PFSK-1 (cell line): Measurements from ENCODE around the gene USP24.

Experiments
- POLR2AphosphoS5 ChIP-seq: IDR thresholded peaks from 2 replicates; pipeline ENCODE4 v1.6.1; 2012; ENCODE audit warnings: low read depth, mild to moderate bottlenecking, control low read depth, low read length, moderate library complexity
- SIN3A ChIP-seq: IDR thresholded peaks from 2 replicates; pipeline ENCODE4 v1.6.1; 2012; ENCODE audit warnings: mild to moderate bottlenecking, low read length, moderate library complexity, borderline replicate concordance; ENCODE audit not compliant: insufficient read depth
- TAF1 ChIP-seq: IDR thresholded peaks from 2 replicates; pipeline ENCODE4 v1.6.1; 2012; ENCODE audit warnings: low read length, control low read depth, borderline replicate concordance; ENCODE audit not compliant: insufficient read depth

DNA sequence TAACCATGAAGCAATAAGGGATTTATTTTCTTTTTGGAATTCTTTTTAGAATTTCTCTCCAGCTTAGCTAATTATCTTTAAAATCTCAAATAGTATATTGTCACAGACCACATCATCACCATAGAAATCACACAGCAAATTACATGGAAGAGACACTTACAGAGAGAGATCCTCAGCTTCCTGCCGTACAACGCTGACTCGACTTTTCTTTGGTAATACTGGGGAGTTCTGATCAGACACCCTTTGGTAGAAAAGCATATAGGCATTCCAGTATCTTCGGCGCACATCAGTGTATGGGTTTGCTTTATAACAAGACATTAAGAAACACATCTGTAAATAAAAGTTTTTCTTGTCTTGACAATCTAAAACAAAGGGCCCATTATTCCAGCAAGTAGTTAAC, 120.1 kb downstream of the USP24 start:
- TF ChIP-seq POLR2AphosphoS5 = no peak
- no peak for TF ChIP-seq TAF1
- TF ChIP-seq SIN3A = no peak
